Testis (tissue), 2 donors: ENCODE measurements around the gene MGLL.

Source experiments
- CTCF ChIP-seq, 3 experiments: fragments of 450-650 bp in 2 of 3; fragments of 200-600 bp in 1 of 3; sonication (generic) in 1 of 3; IDR thresholded peaks; one replicate each; pipeline ENCODE4 v1.5.1; 2016 to 2019; ENCODE audit warnings: antibody characterized with exemption in 3 of 3, mild to moderate bottlenecking in 2 of 3, moderate library complexity in 1 of 3
- POLR2A ChIP-seq: fragments of 450-650 bp; IDR thresholded peaks from one replicate; pipeline ENCODE4 v1.6.1; 2017; ENCODE audit warnings: antibody characterized with exemption, mild to moderate bottlenecking, moderate library complexity

GRCh38 chr3:127662001-127662469 lies 160.3 kb downstream of the MGLL start:
- no peak for TF ChIP-seq CTCF (IDR thresholded peaks at IDR 0.05)
- TF ChIP-seq POLR2A = no peak
